ENCODE data around the gene TTLL11.

TTLL11 gene

DNA sequence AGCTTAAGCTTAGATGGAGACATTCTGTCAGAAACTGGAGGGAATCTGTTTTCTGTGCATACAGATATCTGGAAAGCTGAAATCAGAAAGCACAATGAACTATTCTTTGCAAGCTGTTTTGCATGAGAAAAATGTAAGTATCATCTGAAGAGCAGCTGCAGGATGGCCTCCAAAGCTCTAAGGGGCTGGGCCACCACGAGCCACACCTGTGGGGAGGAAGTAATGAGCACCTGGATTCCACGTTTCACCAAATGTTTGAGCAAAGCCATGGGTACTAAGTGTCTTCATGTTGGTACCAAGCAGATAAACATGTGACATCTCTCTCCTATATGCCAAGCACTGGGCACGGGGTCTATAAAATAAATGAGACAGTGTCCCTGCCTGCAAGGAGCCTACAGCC, 199.3 kb downstream of the TTLL11 start:
- no peak for DNase-seq (ENCODE audit: low read depth)
- no peak overlapping the region for H3K4me3 ChIP-seq (ENCODE audit: low read length)
- TF ChIP-seq, protein P1, sequence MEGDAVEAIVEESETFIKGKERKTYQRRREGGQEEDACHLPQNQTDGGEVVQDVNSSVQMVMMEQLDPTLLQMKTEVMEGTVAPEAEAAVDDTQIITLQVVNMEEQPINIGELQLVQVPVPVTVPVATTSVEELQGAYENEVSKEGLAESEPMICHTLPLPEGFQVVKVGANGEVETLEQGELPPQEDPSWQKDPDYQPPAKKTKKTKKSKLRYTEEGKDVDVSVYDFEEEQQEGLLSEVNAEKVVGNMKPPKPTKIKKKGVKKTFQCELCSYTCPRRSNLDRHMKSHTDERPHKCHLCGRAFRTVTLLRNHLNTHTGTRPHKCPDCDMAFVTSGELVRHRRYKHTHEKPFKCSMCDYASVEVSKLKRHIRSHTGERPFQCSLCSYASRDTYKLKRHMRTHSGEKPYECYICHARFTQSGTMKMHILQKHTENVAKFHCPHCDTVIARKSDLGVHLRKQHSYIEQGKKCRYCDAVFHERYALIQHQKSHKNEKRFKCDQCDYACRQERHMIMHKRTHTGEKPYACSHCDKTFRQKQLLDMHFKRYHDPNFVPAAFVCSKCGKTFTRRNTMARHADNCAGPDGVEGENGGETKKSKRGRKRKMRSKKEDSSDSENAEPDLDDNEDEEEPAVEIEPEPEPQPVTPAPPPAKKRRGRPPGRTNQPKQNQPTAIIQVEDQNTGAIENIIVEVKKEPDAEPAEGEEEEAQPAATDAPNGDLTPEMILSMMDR (IDR thresholded peaks at IDR 0.05; ENCODE audit: insufficient read depth, low read depth, low read length, missing control alignments): no peak

DNA sequence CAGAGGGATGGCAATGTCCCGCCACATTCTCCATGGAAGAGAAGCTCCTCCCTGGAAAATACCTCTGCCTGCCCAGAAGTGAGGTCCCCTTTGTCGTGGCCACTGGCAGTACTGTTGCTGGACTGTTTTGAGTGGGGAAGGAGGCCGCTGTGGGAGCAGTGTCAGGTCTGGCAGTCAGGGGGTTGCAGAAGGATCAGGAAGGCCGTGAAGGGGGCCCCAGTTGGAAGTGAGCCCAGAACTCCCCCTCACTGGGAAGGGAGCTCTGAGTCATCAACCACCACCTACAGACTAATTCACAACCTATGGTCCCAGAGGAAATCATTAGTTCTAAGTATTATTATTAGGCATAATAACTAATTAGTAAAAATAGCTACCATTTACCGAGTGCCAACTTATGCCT, 200.4 kb downstream of the TTLL11 start:
- no peak for DNase-seq (ENCODE audit: low read depth)

DNA sequence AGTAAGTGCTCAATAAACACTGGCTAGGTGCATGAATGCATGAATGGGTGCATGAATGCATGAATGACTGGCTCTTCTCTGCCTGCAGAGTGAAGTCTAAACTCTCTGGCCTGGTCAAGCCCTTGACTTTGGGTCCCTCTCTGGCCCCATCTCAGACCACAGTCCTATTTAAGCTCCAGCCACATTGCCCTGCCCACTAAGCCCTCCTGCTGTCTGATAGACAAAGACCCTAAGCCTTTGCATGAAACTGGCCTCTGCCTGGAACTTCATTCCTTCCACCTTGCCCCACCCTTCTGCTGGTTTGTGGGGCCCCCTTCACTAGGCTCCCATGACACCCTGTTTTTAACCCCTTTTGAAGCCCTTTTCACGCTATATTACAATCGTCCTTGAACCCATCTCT, 202.4 kb downstream of the TTLL11 start:
- H3K4me3 ChIP-seq (ENCODE audit: low read length): no peak overlapping the region
- TF ChIP-seq, protein P1 (IDR thresholded peaks at IDR 0.05; ENCODE audit: insufficient read depth, low read depth, low read length, missing control alignments): no peak
- DNase-seq (ENCODE audit: low read depth): no peak

More for the DNA sequence above, 200.4 kb downstream of the TTLL11 start:
- TF ChIP-seq, protein P1 (IDR thresholded peaks at IDR 0.05; ENCODE audit: insufficient read depth, low read depth, low read length, missing control alignments): no peak
- H3K4me3 ChIP-seq (ENCODE audit: low read length): no peak overlapping the region

DNA sequence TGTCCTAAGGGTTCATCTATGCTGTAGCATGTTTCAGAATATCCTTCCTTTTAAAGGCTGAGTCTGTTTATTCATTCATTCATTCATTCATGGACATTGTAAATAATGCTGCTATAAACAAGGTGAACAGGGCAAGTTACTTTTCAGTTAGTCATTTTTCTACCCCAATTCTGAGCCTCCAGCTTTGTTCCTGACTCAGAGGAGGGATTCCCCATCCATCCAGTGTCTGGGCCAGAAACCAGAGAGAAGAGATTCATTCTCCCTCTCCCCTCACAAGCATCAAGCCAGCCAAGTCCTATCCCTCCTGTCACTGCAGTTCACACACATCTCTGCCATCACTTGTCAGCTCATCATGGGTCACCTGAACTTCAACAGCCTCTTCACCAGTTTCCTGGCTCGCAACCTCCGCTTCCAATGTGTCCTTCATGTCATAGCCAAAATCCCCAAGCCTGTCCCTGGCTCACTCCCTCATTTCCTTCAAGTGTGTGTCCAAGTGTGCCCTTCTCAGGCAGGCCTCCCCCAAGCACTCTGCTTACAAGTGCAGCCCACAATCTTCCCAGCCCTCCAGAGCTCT, 203.0 kb downstream of the TTLL11 start:
- TF ChIP-seq, protein P1 (IDR thresholded peaks at IDR 0.05; ENCODE audit: insufficient read depth, low read depth, low read length, missing control alignments): no peak
- peak; percentile 28 for DNase-seq (ENCODE audit: low read depth)
- H3K4me3 ChIP-seq (ENCODE audit: low read length): no peak overlapping the region

DNA sequence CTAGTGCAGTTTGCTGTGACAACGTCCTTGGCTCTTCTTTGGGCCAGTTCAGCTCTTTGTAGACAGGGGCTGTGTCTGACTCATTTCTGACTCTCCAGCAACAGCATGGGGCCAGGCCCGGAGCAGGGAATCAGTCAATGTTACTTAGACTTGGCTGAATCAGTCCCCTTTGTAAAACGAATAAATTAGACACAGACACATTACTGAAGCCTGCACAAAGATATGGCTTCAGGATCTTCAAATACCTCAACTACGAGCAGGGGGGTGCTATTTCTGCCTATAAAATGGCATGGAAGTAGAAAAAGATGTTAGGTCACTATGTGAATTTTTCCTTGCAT, 204.7 kb downstream of the TTLL11 start:
- peak; percentile 34 for DNase-seq (ENCODE audit: low read depth)
- TF ChIP-seq, protein P1 (IDR thresholded peaks at IDR 0.05; ENCODE audit: insufficient read depth, low read depth, low read length, missing control alignments): no peak
- H3K4me3 ChIP-seq (ENCODE audit: low read length): no peak overlapping the region

DNA sequence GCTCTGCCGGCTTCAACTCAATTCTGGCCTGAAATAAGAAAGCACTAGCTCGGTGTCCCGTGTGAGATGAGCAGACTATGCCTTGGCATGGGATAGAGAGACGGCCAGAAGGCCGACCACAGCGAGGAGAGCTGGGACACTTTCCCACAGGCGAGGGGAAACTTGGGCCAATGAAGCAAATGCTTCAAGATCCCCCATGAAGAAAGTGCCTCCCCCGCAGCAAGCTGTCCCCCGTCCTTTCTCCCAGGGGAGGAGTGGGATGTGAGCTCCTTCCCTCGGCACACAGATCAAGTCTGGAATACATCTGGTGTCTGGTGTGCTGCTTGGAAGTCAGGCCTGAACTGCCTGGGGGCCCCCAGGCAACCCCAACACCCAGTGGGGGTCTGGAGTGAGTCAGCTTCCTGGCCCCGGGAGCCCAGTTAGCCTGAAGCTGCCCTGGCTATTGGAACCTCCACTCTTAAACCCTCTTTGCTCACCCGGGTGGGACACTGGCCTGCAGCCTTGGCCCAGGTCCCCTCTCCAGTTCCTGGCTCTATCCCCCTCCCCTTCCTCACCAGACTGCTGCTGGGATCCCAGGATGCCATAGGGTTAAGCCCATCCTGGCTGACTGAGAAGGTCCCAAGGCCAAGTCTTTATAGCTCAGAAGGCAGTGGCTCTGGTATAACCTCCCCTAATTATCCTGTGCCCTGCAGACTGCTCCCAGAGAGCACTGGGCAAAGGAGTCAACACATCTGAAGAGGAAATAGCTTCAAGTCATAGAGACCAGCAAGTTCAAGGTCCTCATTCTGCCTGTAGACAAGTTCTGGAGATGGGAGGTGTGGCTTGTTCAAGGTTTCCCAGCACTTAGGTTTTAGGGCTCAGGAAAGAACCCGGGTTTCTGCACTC, 205.3 kb downstream of the TTLL11 start:
- TF ChIP-seq, protein P1 (IDR thresholded peaks at IDR 0.05; ENCODE audit: insufficient read depth, low read depth, low read length, missing control alignments): no peak
- H3K4me3 ChIP-seq (ENCODE audit: low read length): no peak overlapping the region

More for the DNA sequence above, 205.3 kb downstream of the TTLL11 start:
- no peak for DNase-seq (ENCODE audit: low read depth)
